PC-9 (cell line): ENCODE measurements around the gene P3H3. TPM values are rescaled to one million over a fixed set of nuclear protein-coding genes. Genes with fewer than 3 reads are reported as not detected.

Experiments
- BruUV-seq: library from RNA; stranded (reverse); fragments of 400-500 nt; replicated peaks from 2 replicates; lab custom pipeline; 2021; lab: Mats Ljungman, UMichigan
- CTCF ChIA-PET: fragments of 300-600 bp; sonication (Branson Sonifier 250); formaldehyde crosslinking; loops from one replicate; lab custom pipeline; 2022; ENCODE audit warnings: antibody characterized with exemption; lab: Charles Lee
- POLR2A ChIA-PET: fragments of 300-600 bp; sonication (Branson Sonifier 250); formaldehyde crosslinking; loops from one replicate; lab custom pipeline; 2022; ENCODE audit warnings: antibody characterized with exemption; ENCODE audit not compliant: unreplicated experiment; lab: Charles Lee
- DNase-seq, 2 experiments: peaks; one replicate each; pipeline versions ENCODE4 v3.0.0 to v3.0.0-alpha.2; 2015 to 2022; ENCODE audit warnings: mixed read lengths in 1 of 2
- H2AFZ ChIP-seq: fragments of 200-600 bp; sonication (generic); 2 replicates; pipeline ENCODE4 v1.8.1; 2017; ENCODE audit warnings: antibody characterized with exemption
- H3F3A ChIP-seq: fragments of 200-600 bp; sonication (generic); 2 replicates; pipeline ENCODE4 v1.8.1; 2017; ENCODE audit warnings: antibody characterized with exemption, mild to moderate bottlenecking, low read depth; ENCODE audit not compliant: insufficient read depth
- H3K27ac ChIP-seq: fragments of 200-600 bp; sonication (generic); 2 replicates; pipeline ENCODE4 v1.6.1; 2016; ENCODE audit warnings: mixed run types
- H3K27me3 ChIP-seq: fragments of 200-600 bp; sonication (generic); 2 replicates; pipeline ENCODE4 v1.6.1; 2016; ENCODE audit warnings: low read depth, mixed run types; ENCODE audit not compliant: insufficient read depth
- H3K36me3 ChIP-seq: fragments of 200-600 bp; sonication (generic); 2 replicates; pipeline ENCODE4 v1.6.1; 2016; ENCODE audit warnings: low read depth, mixed run types
- H3K4me1 ChIP-seq: fragments of 200-600 bp; sonication (generic); replicated peaks from 2 replicates; pipeline ENCODE4 v1.6.1; 2016; ENCODE audit warnings: mixed run types; ENCODE audit not compliant: insufficient read depth
- H3K4me2 ChIP-seq: fragments of 200-600 bp; sonication (generic); 2 replicates; pipeline ENCODE4 v1.6.1; 2017; ENCODE audit warnings: mixed run types
- H3K4me3 ChIP-seq: fragments of 200-600 bp; sonication (generic); 2 replicates; pipeline ENCODE4 v1.6.1; 2016; ENCODE audit warnings: mixed run types
- H3K79me2 ChIP-seq: fragments of 200-600 bp; sonication (generic); 2 replicates; pipeline ENCODE4 v1.6.1; 2017; ENCODE audit warnings: low read depth, mixed run types
- H3K9me2 ChIP-seq: fragments of 200-600 bp; sonication (generic); 2 replicates; pipeline ENCODE4 v1.8.1; 2017; ENCODE audit warnings: mild to moderate bottlenecking; ENCODE audit not compliant: insufficient read depth
- H3K9me3 ChIP-seq: fragments of 200-600 bp; sonication (generic); 2 replicates; pipeline ENCODE4 v1.8.1; 2016; ENCODE audit warnings: low read depth; ENCODE audit not compliant: insufficient read depth
- H4K20me1 ChIP-seq: fragments of 200-600 bp; sonication (generic); 2 replicates; pipeline ENCODE4 v1.8.1; 2017; ENCODE audit not compliant: insufficient read depth
- CTCF ChIP-seq: fragments of 200-600 bp; sonication (generic); conservative IDR thresholded peaks from 2 replicates; pipeline ENCODE4 v1.6.1; 2017; ENCODE audit warnings: mixed run types, antibody characterized with exemption, mild to moderate bottlenecking, moderate library complexity
- EZH2 ChIP-seq: fragments of 200-600 bp; sonication (generic); IDR thresholded peaks from 2 replicates; pipeline ENCODE4 v1.8.0; 2017; ENCODE audit warnings: antibody characterized with exemption, low read depth
- intact Hi-C: fragments of 100-400 bp; cut with micrococcal nuclease; formaldehyde crosslinking; loops from one replicate; pipeline ENCODE4 v1.10.0; 2022; ENCODE audit not compliant: unreplicated experiment
- total RNA-seq: library from RNA; stranded (reverse); gene quantifications from 2 replicates; pipeline ENCODE4 v1.2.3, GENCODE V29; 2021

The P3H3 gene
- total RNA-seq, 1 experiment from 2014 or later = 0.52 TPM

- H3K4me3 ChIP-seq = no peak overlapping the region
- no peak overlapping the region for H2AFZ ChIP-seq
- H3K79me2 ChIP-seq = peaks cover 12% of the 10 kb centered on the region
- no peaks in the 10 kb centered on the region for H3K27me3 ChIP-seq
- CTCF ChIA-PET = no interaction called here
- TF ChIP-seq EZH2 (no peak), CTCF (no peak)
- no peak overlapping the region for H3K27ac ChIP-seq
- no peaks in the 10 kb centered on the region for H3K9me2 ChIP-seq
- peaks cover 21% of the 10 kb centered on the region; the same call in 1 of the 2 replicates for H3F3A ChIP-seq
- intact Hi-C loops = no loop called here
- no peaks in the 10 kb centered on the region for H3K36me3 ChIP-seq
- DNase-seq = no peak
- H4K20me1 ChIP-seq = no peaks in the 10 kb centered on the region
- peaks cover 8% of the 10 kb centered on the region for H3K4me1 ChIP-seq
- POLR2A ChIA-PET = no interaction called here
- H3K9me3 ChIP-seq = no peaks in the 10 kb centered on the region
- no peak overlapping the region for H3K4me2 ChIP-seq
- no TSS peak for BruUV-seq
Observed at GRCh38 chr12:6845395-6845794, 17.2 kb downstream of the P3H3 start.

- Histone ChIP-seq H3K4me3 (no peak overlapping the region), H3K27ac (no peak overlapping the region), H3K4me2 (no peak overlapping the region), H3K4me1 (peaks cover 12% of the 10 kb centered on the region), H3K79me2 (peaks cover 19% of the 10 kb centered on the region), H3F3A (peaks cover 23% of the 10 kb centered on the region; the same call in 1 of the 2 replicates), H3K27me3 (no peaks in the 10 kb centered on the region), H3K9me2 (no peaks in the 10 kb centered on the region), H3K9me3 (no peaks in the 10 kb centered on the region), H4K20me1 (no peaks in the 10 kb centered on the region), H2AFZ (no peak overlapping the region), H3K36me3 (no peaks in the 10 kb centered on the region)
- DNase-seq = no peak
- no TSS peak for BruUV-seq
- CTCF ChIA-PET = no interaction called here
- POLR2A ChIA-PET = no interaction called here
- TF ChIP-seq EZH2 (no peak), CTCF (no peak)
- intact Hi-C loops = no loop called here
Observed at GRCh38 chr12:6846316-6846869, 18.2 kb downstream of the P3H3 start.

- Histone ChIP-seq H3K79me2 (peaks cover 19% of the 10 kb centered on the region), H3K4me3 (no peak overlapping the region), H2AFZ (no peak overlapping the region), H3F3A (peaks cover 26% of the 10 kb centered on the region; the same call in 1 of the 2 replicates), H3K9me3 (no peaks in the 10 kb centered on the region), H3K9me2 (no peaks in the 10 kb centered on the region), H3K27ac (no peak overlapping the region), H3K36me3 (no peaks in the 10 kb centered on the region), H3K4me2 (no peak overlapping the region), H3K27me3 (no peaks in the 10 kb centered on the region), H3K4me1 (peaks cover 12% of the 10 kb centered on the region), H4K20me1 (no peaks in the 10 kb centered on the region)
- CTCF ChIA-PET = no interaction called here
- BruUV-seq = no TSS peak
- POLR2A ChIA-PET = no interaction called here
- no peak for TF ChIP-seq EZH2
- TF ChIP-seq CTCF = no peak
- no peak for DNase-seq
- intact Hi-C loops = no loop called here
Observed at GRCh38 chr12:6847676-6848075, 19.5 kb downstream of the P3H3 start.
